Thyroid gland (tissue), 4 donors: ENCODE data around the gene FRMD4A.

Experiments used
- CTCF ChIP-seq, 6 experiments: fragments of 200-600 bp in 3 of 6; fragments of 450-650 bp in 3 of 6; sonication (generic) in 3 of 6; IDR thresholded peaks; one replicate each; pipeline ENCODE4 v1.5.1; 2016 to 2019; ENCODE audit warnings: antibody characterized with exemption in 6 of 6, mild to moderate bottlenecking in 2 of 6, inconsistent platforms in 1 of 6, moderate library complexity in 1 of 6
- POLR2A ChIP-seq, 2 donors: fragments of 450-650 bp; IDR thresholded peaks; one replicate each; pipeline ENCODE4 v1.6.1; 2017; ENCODE audit warnings: antibody characterized with exemption in 2 of 2, mild to moderate bottlenecking in 2 of 2, moderate library complexity in 1 of 2

GRCh38 chr10:13873196-13873595 is 457.5 kb downstream of the FRMD4A start:
- TF ChIP-seq CTCF (IDR thresholded peaks at IDR 0.05) (no peak), POLR2A (IDR thresholded peaks at IDR 0.05) (no peak)
